PC-3 (cell line): ENCODE results near the gene NRG3.

Experiments used
- CTCF ChIP-seq: fragments of 300-600 bp; sonication (generic); conservative IDR thresholded peaks from 2 replicates; pipeline ENCODE4 v1.5.1; 2017; ENCODE audit warnings: antibody characterized with exemption, low read depth, mild to moderate bottlenecking, low read length
- EZH2 ChIP-seq: fragments of 300-600 bp; sonication (generic); IDR thresholded peaks from one replicate; pipeline ENCODE4 v1.6.1; 2017; ENCODE audit warnings: antibody characterized with exemption, mild to moderate bottlenecking, low read length; ENCODE audit not compliant: unreplicated experiment
- EZH2phosphoT487 ChIP-seq: fragments of 300-600 bp; sonication (generic); IDR thresholded peaks from 2 replicates; pipeline ENCODE4 v1.6.1; 2018; ENCODE audit warnings: mild to moderate bottlenecking, antibody characterized with exemption, low read length, borderline replicate concordance

GRCh38 chr10:81873932-81874816 lies 820 bp upstream of the NRG3 start:
- TF ChIP-seq EZH2phosphoT487 (no peak), CTCF (no peak), EZH2 (no peak)
